SK-N-SH treated with all-trans-retinoic acid at 6 μM for 48 hours (cell line): ENCODE measurements around the gene KIF6.
A peak's percentile ranks its signal among the peaks of the same experiment; 100 is the strongest.

Experiments used
- ATAC-seq: fragments of 200-7000 bp; cut with Tn5 transposase; 3 replicates; pipeline ENCODE4 v1.9.1; 2020; ENCODE audit warnings: mild to moderate bottlenecking, moderate library complexity
- BACH2 ChIP-seq: fragments of 250-450 bp; sonication (Bioruptor Pico); IDR thresholded peaks from 2 replicates; pipeline ENCODE4 v1.9.0; 2021; ENCODE audit warnings: mild to moderate bottlenecking, borderline replicate concordance
- CSDC2 ChIP-seq: fragments of 250-450 bp; sonication (Bioruptor Pico); IDR thresholded peaks from 2 replicates; pipeline ENCODE4 v1.5.0; 2020; ENCODE audit warnings: mild to moderate bottlenecking, moderate library complexity
- ESRRG ChIP-seq: fragments of 250-450 bp; sonication (Bioruptor Pico); IDR thresholded peaks from 2 replicates; pipeline ENCODE4 v1.6.1; 2021; ENCODE audit warnings: mild to moderate bottlenecking
- GLIS3 ChIP-seq: fragments of 250-450 bp; sonication (Bioruptor Pico); IDR thresholded peaks from 2 replicates; pipeline ENCODE4 v1.5.0; 2020; ENCODE audit warnings: mild to moderate bottlenecking, moderate library complexity
- ISL1 ChIP-seq: fragments of 250-450 bp; sonication (Bioruptor Pico); IDR thresholded peaks from 2 replicates; pipeline ENCODE4 v2.1.2; 2022; ENCODE audit warnings: mild to moderate bottlenecking, moderate library complexity
- OSR1 ChIP-seq: fragments of 250-450 bp; sonication (Bioruptor Pico); IDR thresholded peaks from 2 replicates; pipeline ENCODE4 v1.8.0; 2022; ENCODE audit warnings: moderate library complexity, mild to moderate bottlenecking, inconsistent platforms
- PPARA ChIP-seq: fragments of 250-450 bp; sonication (Bioruptor Pico); IDR thresholded peaks from 2 replicates; pipeline ENCODE4 v1.5.0; 2020; ENCODE audit warnings: mild to moderate bottlenecking, borderline replicate concordance
- RARB ChIP-seq: fragments of 250-450 bp; sonication (Bioruptor Pico); IDR thresholded peaks from 2 replicates; pipeline ENCODE4 v1.8.0; 2021; ENCODE audit warnings: mild to moderate bottlenecking, moderate library complexity
- SNAI2 ChIP-seq: fragments of 250-450 bp; sonication (Bioruptor Pico); IDR thresholded peaks from 2 replicates; pipeline ENCODE4 v1.5.0; 2020; ENCODE audit warnings: mild to moderate bottlenecking, moderate library complexity
- TCF4 ChIP-seq: fragments of 250-450 bp; sonication (Bioruptor Pico); IDR thresholded peaks from 2 replicates; pipeline ENCODE4 v1.8.0; 2021; ENCODE audit warnings: mild to moderate bottlenecking, moderate library complexity, borderline replicate concordance
- TOX ChIP-seq: fragments of 250-450 bp; sonication (Bioruptor Pico); IDR thresholded peaks from 2 replicates; pipeline ENCODE4 v1.8.0; 2021; ENCODE audit warnings: mild to moderate bottlenecking, moderate library complexity, borderline replicate concordance
- ZC3H10 ChIP-seq: fragments of 250-450 bp; sonication (Bioruptor Pico); IDR thresholded peaks from 2 replicates; pipeline ENCODE4 v1.5.1; 2021; ENCODE audit warnings: mild to moderate bottlenecking, moderate library complexity
- ZFP3 ChIP-seq: fragments of 250-450 bp; sonication (Bioruptor Pico); IDR thresholded peaks from 2 replicates; pipeline ENCODE4 v1.5.0; 2020; ENCODE audit warnings: mild to moderate bottlenecking, moderate library complexity
- ZFP30 ChIP-seq: fragments of 450-650 bp; formaldehyde crosslinking; IDR thresholded peaks from 2 replicates; pipeline ENCODE4 v1.5.0; 2022; ENCODE audit warnings: mild to moderate bottlenecking, moderate library complexity
- ZNF565 ChIP-seq: fragments of 450-650 bp; formaldehyde crosslinking; conservative IDR thresholded peaks from 2 replicates; pipeline ENCODE4 v1.5.0; 2020; ENCODE audit warnings: low read depth, mild to moderate bottlenecking, moderate library complexity
- ZNF70 ChIP-seq: fragments of 450-650 bp; formaldehyde crosslinking; IDR thresholded peaks from 2 replicates; pipeline ENCODE4 v1.5.0; 2020; ENCODE audit warnings: mild to moderate bottlenecking, moderate library complexity
- ZNF8 ChIP-seq: fragments of 450-650 bp; formaldehyde crosslinking; IDR thresholded peaks from 2 replicates; pipeline ENCODE4 v1.5.0; 2020; ENCODE audit warnings: mild to moderate bottlenecking, moderate library complexity
- TF ChIP-seq, protein P1 (sequence below): fragments of 250-450 bp; sonication (Bioruptor Pico); IDR thresholded peaks from 2 replicates; pipeline ENCODE4 v1.5.0; 2020; ENCODE audit warnings: mild to moderate bottlenecking, moderate library complexity
- TF ChIP-seq, protein P2 (sequence below): fragments of 250-450 bp; sonication (Bioruptor Pico); IDR thresholded peaks from 2 replicates; pipeline ENCODE4 v1.5.1; 2021; ENCODE audit warnings: mild to moderate bottlenecking, moderate library complexity
- TF ChIP-seq, protein P3 (sequence below): fragments of 250-450 bp; sonication (Bioruptor Pico); IDR thresholded peaks from 2 replicates; pipeline ENCODE4 v1.8.0; 2020; ENCODE audit warnings: mild to moderate bottlenecking, moderate library complexity, borderline replicate concordance
- TF ChIP-seq, protein P4 (sequence below): fragments of 250-450 bp; sonication (Bioruptor Pico); IDR thresholded peaks from 2 replicates; pipeline ENCODE4 v1.8.0; 2021; ENCODE audit warnings: low read depth, mild to moderate bottlenecking, moderate library complexity, borderline replicate concordance
- TF ChIP-seq, protein P5 (sequence below): fragments of 250-450 bp; sonication (Bioruptor Pico); IDR thresholded peaks from 2 replicates; pipeline ENCODE4 v1.5.1; 2020; ENCODE audit warnings: low read depth, mild to moderate bottlenecking, moderate library complexity

KIF6 gene

DNA sequence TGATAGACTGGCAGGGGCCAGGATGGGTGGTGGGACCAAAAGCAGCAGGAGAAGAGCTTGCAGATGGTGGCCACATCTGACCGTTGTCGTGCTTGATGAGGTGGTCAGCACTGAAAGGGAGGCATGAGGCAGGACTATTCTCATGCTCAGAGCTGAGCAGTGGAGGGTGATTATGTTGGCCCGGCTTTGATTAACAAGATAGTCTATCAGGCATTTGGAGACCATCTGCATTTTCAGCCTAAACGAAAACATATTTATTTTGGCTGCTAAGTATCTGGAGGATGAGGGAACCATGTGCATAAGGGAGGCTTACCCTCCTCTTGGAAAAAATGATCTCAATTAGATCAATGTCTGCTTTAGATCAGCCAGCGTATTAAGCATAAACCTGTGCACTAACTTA lies 261.1 kb downstream of the KIF6 start (continued):
- TF ChIP-seq, protein P1, sequence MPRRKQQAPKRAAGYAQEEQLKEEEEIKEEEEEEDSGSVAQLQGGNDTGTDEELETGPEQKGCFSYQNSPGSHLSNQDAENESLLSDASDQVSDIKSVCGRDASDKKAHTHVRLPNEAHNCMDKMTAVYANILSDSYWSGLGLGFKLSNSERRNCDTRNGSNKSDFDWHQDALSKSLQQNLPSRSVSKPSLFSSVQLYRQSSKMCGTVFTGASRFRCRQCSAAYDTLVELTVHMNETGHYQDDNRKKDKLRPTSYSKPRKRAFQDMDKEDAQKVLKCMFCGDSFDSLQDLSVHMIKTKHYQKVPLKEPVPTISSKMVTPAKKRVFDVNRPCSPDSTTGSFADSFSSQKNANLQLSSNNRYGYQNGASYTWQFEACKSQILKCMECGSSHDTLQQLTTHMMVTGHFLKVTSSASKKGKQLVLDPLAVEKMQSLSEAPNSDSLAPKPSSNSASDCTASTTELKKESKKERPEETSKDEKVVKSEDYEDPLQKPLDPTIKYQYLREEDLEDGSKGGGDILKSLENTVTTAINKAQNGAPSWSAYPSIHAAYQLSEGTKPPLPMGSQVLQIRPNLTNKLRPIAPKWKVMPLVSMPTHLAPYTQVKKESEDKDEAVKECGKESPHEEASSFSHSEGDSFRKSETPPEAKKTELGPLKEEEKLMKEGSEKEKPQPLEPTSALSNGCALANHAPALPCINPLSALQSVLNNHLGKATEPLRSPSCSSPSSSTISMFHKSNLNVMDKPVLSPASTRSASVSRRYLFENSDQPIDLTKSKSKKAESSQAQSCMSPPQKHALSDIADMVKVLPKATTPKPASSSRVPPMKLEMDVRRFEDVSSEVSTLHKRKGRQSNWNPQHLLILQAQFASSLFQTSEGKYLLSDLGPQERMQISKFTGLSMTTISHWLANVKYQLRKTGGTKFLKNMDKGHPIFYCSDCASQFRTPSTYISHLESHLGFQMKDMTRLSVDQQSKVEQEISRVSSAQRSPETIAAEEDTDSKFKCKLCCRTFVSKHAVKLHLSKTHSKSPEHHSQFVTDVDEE: peak; percentile 80; the same call in 1 of the 2 replicates
- no peak for TF ChIP-seq PPARA (CRISPR knock-in tag)
- TF ChIP-seq TCF4 (CRISPR knock-in tag): peak; percentile 95
- TF ChIP-seq TOX (CRISPR knock-in tag): no peak
- TF ChIP-seq, protein P2, sequence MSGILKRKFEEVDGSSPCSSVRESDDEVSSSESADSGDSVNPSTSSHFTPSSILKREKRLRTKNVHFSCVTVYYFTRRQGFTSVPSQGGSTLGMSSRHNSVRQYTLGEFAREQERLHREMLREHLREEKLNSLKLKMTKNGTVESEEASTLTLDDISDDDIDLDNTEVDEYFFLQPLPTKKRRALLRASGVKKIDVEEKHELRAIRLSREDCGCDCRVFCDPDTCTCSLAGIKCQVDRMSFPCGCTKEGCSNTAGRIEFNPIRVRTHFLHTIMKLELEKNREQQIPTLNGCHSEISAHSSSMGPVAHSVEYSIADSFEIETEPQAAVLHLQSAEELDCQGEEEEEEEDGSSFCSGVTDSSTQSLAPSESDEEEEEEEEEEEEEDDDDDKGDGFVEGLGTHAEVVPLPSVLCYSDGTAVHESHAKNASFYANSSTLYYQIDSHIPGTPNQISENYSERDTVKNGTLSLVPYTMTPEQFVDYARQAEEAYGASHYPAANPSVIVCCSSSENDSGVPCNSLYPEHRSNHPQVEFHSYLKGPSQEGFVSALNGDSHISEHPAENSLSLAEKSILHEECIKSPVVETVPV (CRISPR knock-in tag): no peak
- 0 out of 2 replicates have a peak, but pooled peaks have one; percentile 37 for TF ChIP-seq ZNF8
- no peak for TF ChIP-seq OSR1 (CRISPR knock-in tag)
- no peak for TF ChIP-seq ZFP3 (CRISPR knock-in tag)
- no peak for TF ChIP-seq ESRRG
- TF ChIP-seq, protein P3, sequence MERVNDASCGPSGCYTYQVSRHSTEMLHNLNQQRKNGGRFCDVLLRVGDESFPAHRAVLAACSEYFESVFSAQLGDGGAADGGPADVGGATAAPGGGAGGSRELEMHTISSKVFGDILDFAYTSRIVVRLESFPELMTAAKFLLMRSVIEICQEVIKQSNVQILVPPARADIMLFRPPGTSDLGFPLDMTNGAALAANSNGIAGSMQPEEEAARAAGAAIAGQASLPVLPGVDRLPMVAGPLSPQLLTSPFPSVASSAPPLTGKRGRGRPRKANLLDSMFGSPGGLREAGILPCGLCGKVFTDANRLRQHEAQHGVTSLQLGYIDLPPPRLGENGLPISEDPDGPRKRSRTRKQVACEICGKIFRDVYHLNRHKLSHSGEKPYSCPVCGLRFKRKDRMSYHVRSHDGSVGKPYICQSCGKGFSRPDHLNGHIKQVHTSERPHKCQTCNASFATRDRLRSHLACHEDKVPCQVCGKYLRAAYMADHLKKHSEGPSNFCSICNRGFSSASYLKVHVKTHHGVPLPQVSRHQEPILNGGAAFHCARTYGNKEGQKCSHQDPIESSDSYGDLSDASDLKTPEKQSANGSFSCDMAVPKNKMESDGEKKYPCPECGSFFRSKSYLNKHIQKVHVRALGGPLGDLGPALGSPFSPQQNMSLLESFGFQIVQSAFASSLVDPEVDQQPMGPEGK: no peak
- TF ChIP-seq RARB (CRISPR knock-in tag): no peak
- TF ChIP-seq SNAI2 (CRISPR knock-in tag): no peak
- no peak for TF ChIP-seq ISL1 (CRISPR knock-in tag)
- TF ChIP-seq, all 23 proteins: peak for 5

DNA sequence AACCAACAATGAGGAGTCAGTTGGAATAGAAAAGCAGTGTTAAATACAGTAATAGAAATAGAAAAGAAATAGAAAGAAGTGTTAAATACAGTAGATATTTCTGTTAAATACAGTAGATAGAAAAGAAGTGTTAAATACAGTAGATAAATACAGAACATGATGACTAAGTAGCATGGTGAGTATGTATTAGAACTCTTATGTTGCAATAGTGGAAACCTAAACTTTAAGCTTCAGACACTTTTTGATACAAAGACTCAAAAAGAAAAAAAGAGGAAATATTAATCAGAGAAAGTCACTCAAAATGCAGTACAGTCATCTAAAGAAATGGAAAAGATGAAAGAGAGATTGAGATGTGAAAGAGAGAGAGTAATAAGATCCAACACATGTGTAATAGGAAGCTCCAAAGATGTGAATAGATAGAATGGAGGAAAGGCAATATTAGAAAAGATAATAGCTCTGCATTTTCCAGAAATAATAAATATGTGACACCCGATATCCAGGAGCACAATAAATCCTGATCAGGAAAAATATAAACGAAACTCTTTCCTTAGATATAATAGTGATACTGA lies 271.2 kb downstream of the KIF6 start:
- no peak for TF ChIP-seq ZNF8
- TF ChIP-seq ESRRG: no peak
- no peak for TF ChIP-seq ZNF70 (CRISPR knock-in tag)
- no peak for TF ChIP-seq ZC3H10
- TF ChIP-seq, protein P4, sequence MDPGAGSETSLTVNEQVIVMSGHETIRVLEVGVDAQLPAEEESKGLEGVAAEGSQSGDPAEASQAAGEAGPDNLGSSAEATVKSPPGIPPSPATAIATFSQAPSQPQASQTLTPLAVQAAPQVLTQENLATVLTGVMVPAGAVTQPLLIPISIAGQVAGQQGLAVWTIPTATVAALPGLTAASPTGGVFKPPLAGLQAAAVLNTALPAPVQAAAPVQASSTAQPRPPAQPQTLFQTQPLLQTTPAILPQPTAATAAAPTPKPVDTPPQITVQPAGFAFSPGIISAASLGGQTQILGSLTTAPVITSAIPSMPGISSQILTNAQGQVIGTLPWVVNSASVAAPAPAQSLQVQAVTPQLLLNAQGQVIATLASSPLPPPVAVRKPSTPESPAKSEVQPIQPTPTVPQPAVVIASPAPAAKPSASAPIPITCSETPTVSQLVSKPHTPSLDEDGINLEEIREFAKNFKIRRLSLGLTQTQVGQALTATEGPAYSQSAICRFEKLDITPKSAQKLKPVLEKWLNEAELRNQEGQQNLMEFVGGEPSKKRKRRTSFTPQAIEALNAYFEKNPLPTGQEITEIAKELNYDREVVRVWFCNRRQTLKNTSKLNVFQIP (CRISPR knock-in tag): no peak
- TF ChIP-seq, protein P3: no peak
- no peak for TF ChIP-seq PPARA (CRISPR knock-in tag)
- no peak for TF ChIP-seq ZFP3 (CRISPR knock-in tag)
- no peak for TF ChIP-seq ZFP30 (CRISPR knock-in tag)
- TF ChIP-seq BACH2: no peak
- no peak for TF ChIP-seq TCF4 (CRISPR knock-in tag)
- no peak for TF ChIP-seq ZNF565
- TF ChIP-seq CSDC2 (CRISPR knock-in tag): no peak
- TF ChIP-seq, protein P2 (CRISPR knock-in tag): no peak
- TF ChIP-seq, protein P5, sequence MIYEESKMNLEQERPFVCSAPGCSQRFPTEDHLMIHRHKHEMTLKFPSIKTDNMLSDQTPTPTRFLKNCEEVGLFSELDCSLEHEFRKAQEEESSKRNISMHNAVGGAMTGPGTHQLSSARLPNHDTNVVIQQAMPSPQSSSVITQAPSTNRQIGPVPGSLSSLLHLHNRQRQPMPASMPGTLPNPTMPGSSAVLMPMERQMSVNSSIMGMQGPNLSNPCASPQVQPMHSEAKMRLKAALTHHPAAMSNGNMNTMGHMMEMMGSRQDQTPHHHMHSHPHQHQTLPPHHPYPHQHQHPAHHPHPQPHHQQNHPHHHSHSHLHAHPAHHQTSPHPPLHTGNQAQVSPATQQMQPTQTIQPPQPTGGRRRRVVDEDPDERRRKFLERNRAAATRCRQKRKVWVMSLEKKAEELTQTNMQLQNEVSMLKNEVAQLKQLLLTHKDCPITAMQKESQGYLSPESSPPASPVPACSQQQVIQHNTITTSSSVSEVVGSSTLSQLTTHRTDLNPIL (CRISPR knock-in tag): no peak
- TF ChIP-seq GLIS3: no peak
- no peak for TF ChIP-seq ISL1 (CRISPR knock-in tag)
- ATAC-seq: no peak
